Epithelial cell of prostate (primary cell): ENCODE measurements around the gene TRIM41.
"Not testable (repeated sequence)": the region's sequence is repeated elsewhere in the genome, so short reads cannot be mapped to it uniquely, and the experiment has no call there.

Experiments
- DNase-seq: peaks from one replicate; pipeline ENCODE4 v3.0.0-alpha.2; 2011; ENCODE audit warnings: low read depth, low spot score
- H3K27ac ChIP-seq: fragments of 450-650 bp; 2 replicates; pipeline ENCODE4 v1.5.1; 2017; ENCODE audit warnings: mild to moderate bottlenecking

Gene TRIM41

DNA sequence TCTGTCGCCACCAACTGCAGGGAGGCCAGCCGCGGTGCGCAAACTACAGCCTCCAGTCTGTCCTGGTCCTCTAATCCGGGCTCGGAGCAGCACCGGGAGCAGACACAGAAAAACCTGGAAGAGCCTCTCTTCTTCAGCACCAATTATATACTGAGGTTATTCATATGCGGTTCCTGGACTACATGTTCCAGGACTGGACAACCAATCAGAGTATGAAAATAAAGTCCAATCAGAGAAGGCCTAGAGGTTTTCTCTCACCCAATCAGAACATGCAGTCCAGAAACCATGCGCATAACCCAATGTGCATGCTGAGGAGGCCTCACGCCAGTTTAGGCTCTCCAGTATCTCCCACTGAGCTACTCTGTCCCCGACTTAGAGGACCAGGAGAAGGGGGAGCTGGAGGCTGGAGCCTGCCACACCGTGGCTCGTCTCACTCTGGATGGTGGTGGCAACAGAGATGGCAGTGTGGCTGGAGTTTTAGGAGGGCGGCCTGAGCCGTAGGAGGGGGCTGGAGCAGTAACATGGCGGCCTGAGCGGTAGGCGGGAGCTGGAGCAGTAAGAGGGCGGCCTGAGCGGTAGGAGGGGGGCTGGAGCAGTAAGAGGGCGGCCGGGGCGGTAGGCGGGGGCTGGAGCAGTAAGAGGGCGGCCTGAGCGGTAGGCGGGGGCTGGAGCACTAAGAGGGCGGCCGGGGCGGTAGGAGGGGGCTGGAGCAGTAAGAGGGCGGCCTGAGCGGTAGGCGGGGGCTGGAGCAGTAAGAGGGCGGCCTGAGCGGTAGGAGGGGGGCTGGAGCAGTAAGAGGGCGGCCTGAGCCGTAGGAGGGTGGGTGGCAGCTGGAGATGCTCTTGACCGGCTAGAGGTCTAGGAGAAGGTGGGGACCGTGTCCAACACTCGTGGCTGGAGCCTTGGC lies 58.2 kb downstream of the TRIM41 start:
- H3K27ac ChIP-seq, result no peak overlapping the region
- no peak for DNase-seq

DNA sequence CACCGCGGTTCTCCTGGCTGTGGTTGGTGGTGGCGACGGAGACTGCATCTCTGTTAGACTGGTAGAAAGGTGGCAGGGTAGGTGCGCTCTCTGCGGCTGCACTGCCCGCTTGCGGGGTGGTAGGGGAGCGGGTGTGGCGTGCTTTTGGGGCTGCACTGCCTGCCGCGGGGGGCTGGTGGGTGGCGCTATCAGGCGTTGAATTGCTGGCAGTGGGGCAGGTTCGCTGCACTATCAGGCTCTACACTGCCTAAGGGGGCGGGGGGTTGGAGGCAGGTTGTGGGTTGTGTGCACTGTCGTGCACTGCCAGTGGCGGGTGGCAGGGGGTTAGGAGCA lies 58.9 kb downstream of the TRIM41 start:
- DNase-seq, result no peak
- H3K27ac ChIP-seq, result no peak overlapping the region

DNA sequence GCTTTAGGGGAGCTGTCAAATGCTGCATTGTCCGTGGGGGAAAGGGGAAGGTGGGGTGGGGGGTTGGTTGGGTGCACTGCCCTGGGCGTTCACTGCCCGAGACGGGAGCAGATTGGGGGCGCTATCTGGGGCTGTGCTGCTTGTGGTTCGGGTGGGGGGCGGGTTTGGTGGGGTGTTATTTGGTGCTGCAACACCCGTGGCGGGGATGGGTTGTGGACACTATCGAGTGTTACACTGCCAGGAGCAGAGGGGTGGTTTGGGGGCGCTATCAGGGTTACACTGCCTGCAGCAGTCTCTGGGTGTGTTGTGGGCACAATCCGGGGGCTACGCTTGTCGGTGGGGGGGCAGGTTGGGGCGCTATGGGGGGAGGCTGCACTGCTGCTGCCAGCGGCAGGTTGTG lies 59.3 kb downstream of the TRIM41 start:
- DNase-seq, H3K27ac ChIP-seq: not testable (repeated sequence)

- no peak overlapping the region for H3K27ac ChIP-seq
- no peak for DNase-seq
These were observed 59.8 kb downstream of the TRIM41 start for GRCh38 chr5:181282874-181283273.

DNA sequence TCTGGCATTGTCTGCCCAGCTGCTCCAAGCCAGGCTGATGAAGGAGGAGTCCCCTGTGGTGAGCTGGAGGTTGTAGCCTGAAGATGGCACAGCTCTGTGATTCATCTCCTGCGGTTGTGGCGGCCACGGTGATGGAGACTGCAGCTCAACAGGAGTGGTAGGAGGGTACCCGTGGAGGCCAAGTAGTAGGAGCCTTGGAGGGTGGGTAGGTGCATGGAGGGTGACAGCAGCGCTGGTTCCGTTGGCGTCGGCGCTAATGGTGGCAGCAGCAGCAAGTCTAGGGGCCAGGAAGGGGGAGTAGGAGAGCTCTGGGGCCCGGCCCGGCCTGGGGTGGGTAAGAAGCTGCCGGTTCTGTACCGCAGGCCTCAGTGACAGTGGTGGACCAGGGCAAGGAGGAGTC lies 60.3 kb downstream of the TRIM41 start:
- DNase-seq, result no peak
- no peak overlapping the region for H3K27ac ChIP-seq

- H3K27ac ChIP-seq, DNase-seq: not testable (repeated sequence)
These were observed 61.0 kb downstream of the TRIM41 start for GRCh38 chr5:181283841-181284755.
